NK-92 (cell line): ENCODE measurements around the gene RPS27A.
"Not testable (repeated sequence)": the region's sequence is repeated elsewhere in the genome, so short reads cannot be mapped to it uniquely, and the experiment has no call there.

ENCODE experiments used
- DNase-seq: peaks from one replicate; lab custom pipeline; 2025; ENCODE audit not compliant: unreplicated experiment; lab: John Stamatoyannopoulos, UW

The RPS27A gene

DNA sequence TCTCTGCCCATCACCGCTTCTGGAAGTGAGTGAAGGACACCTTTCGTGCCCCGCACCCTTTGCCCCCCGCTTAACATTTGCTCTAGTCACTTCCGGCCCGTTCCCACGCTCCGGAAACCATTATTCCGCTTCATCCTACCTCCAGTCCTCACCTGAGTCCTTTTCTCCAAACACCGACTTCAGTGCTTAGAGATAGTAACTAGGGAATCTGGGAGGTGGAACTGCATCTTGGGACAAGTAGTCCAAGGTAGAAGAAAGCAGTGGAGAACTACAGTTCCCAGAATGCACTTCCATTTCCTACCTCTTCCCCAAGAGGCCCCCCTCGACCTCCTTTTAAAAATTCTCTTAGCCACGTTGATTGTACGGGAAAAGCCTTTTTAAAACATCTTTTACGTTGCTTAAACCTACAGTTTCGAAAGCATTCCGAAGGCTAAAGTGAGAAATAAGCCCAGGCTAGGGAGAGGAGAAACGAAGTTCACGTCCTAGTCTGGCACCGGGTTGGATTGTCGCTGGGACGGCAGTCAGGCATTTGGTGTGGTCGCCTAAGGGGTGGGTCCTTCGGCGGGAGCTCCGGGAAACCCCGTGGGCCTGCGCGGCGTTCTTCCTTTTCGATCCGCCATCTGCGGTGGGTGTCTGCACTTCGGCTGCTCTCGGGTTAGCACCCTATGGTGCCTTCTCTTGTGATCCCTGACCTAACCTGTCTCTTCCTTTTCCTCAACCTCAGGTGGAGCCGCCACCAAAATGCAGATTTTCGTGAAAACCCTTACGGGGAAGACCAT is at the start of gene RPS27A, which contains the start of gene CLHC1:
Gene RPS27A, plus strand, starts transcription at position 605 of the 779 bp plus-strand sequence. Its CDS starts 137 bp downstream, at position 742.
Gene CLHC1, minus strand, starts transcription at position 210 of the 779 bp plus-strand sequence. CDS start 9,882 bp downstream, outside the sequence.
- peak; percentile 30 for DNase-seq

DNA sequence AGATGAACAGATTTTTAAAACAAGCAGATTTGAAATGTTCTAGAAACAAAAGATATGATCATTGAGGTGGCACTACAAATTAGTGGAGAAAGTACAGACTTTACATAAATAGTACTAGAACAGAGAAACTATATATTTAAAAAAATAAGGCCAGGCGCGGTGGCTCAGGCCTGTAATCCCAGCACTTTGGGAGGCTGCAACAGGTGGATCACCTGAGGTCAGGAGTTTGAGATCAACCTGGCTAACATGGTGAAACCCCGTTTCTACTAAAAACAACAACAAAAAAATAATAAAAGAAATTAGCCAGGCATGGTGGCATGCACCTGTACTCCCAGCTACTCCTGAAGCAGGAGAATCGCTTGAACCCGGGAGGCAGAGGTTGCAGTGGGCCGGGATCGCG is 45.7 kb upstream of the RPS27A start:
- DNase-seq, result not testable (repeated sequence)

DNA sequence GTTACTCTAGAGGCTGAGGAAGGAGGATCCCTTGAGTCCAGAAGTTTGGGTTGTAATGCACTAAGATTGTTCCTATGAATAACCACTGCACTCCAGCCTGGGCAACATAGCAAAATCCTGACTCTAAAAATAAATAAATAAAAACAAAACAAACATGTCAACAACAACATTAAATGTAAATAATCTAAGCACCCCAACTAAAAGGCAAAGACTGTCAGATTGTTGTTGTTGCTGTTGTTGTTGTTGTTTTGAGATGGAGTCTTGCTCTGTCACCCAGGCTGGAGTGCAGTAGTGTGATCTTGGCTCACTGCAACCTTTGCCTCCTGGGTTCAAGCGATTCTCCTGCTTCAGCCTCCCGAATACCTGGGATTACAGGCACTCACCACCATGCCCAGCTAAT is 40.6 kb upstream of the RPS27A start:
- not testable (repeated sequence) for DNase-seq

DNA sequence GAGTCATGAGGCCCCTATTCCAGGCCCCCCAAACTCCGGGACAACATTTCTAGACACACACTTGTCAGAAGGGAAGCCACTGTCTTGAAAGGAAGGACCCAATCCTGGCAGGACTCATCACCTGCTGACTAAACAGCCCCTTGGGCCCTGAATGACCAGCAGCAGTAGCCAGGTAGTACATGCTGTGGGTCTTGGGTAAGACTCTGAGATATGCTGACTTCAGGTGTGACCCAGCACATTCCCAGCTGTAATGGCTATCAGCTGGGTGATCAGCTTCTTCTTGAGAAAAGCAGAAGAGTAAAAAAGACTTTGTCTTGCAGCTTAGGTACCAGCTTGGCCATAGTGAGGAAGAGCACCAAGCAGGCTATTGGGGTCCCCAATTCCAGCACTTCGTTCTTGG is 36.0 kb upstream of the RPS27A start:
- DNase-seq, result no peak

DNA sequence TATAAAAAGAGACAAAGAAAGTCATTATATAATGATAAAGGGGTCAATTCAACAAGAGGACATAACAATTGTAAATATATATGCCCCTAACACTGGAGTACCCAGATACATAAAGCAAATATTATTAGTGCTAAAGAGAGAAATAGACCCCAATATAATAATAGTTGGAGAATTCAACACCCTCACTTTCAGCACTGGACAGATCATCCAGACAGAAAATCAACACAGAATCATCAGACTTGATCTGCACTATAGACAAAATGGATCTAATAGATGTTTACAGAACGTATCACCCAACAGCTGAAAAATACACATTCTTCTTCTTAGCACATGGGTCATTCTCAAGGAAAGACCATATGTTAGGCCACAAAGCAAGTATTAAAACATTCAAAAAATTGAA is 32.1 kb upstream of the RPS27A start:
- no peak for DNase-seq

DNA sequence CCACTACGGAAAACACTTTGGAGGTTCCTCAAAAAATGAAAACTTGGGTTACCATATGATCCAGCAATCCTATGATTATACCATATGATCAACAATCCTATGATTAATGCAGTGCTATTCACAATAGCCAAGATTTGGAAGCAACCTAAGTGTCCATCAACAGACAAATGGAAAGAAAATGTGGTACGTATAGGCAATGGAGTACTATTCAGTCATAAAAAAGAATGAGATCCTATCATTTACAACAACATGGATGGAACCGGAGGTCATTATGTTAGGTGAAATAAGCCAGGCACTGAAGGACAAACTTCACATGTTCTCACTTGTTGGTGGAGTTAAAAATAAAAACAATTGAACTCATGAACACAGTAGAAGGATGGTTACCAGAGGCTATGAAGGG is 28.0 kb upstream of the RPS27A start:
- no peak for DNase-seq

DNA sequence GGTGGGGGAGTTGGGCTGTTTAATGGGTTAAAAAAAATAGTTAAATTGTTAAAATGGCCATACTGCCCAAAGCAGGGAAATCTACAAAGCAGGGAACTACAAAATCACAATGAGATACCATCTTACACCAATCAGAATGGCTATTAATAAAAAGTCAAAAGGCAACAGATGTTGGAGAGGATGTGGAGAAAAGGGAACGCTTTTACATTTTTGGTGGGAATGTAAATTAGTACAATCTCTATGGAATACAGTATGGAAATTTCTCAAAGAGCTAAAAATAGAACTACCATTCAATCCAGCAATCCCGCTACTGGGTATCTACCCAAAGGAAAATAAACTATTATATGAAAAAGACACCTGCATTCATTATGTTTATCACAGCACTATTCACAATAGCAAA is 27.5 kb upstream of the RPS27A start:
- DNase-seq, result no peak

DNA sequence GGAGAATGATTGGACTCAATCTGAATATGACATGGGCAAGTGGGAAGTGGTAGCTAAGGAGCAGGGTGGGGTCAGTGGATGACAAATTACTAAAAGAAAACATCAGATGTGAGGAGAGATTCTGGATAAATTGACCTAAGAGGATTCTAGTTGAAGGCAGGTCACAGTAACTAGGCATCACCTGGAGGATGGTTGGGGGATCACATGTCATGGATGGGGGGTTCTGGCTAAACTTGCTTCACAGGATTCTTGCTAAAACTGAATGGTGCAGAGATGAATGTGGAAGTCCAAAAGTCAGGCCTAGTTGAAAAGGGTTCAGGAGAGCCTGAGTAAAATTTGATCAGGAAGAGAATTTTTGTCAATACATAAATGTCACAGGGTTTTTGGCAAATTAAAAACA is 18.7 kb upstream of the RPS27A start:
- DNase-seq, result no peak

DNA sequence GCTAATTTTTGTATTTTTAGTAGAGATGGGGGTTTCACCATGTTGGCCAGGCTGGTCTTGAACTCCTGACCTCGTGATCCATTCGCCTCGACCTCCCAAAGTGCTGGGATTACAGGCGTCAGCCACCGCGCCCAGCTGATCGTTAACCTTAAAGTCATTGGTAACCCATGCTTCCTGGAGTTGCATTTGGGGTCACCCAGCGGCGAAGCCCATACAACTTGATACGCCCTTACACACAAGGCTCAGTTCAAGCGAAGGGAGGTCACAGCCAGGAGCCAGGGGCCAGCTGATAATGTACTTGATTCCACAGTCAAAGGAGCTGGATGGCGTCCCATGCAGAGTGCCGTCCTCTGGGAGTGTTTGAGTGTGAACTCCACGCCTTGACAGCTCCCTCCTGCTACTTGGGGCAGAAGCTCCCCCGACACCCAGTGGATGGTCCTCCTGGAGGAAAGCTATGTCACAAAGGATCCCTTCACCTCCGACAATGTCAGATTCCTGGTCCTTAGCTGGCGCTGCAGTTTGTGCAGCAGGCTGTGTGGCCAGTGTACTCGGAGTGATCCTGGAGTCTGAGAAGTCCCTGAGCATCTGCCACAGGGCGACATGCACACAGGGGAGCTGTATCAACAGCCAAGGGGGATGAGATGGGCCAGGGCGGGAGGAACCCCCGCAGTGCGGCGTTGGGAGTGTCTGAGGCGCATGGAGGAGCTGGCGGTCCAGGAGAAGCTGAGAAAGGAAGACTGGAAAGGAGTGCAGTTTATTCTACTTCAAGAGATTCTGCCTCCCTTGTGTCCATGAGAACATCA is 8.3 kb upstream of the RPS27A start:
- DNase-seq, result no peak

DNA sequence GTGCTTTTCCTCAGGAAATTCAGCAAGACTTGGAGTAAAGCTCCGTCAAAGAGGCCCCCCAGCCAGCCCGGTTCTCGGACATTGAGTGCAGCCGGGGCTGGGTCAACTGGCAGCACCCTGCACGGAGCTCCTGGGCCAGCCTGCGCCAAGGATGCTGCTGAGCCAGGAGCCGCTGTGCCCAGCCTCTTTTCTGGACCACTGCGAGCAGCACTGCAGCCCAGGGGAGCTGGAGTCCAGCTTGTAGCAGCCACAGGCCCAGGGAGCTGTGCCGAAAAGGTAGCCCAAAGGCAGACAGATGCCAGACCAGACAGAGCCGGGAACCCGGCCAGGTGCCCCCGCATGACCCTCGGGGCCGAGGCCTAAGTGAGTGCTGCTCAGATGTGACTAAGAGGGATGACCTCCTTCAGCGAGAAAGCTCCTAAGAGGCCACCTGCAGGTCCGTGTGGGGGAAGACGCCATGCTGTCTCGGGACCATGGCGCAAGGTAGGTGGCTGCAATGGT is 7.7 kb upstream of the RPS27A start:
- DNase-seq, result no peak

DNA sequence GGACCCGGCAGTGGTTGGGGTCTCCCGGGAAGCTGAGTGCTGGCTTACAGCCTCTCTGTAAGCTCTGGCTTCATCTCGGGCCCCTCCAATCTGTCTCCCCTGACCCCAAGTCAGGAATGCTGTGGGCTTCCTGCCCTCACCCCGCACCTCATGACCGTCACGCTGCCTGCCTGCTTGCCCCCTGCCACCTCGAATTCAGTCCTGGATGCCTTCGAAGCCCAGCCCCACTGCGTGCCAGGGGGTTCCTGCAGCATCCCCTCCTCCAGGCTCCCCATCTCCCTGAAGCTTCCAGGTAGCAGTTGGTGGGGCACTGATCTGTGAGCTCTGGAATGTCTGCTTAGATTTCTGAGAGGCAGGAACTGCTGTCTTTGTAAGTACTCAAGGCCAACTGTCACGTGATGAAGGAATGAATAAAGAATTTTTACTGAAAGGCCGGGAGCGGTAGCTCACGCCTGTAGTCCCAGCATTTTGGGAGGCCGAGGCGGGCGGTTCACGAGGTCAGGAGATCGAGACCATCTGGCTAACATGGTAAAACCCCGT is 6.9 kb upstream of the RPS27A start:
- no peak for DNase-seq

DNA sequence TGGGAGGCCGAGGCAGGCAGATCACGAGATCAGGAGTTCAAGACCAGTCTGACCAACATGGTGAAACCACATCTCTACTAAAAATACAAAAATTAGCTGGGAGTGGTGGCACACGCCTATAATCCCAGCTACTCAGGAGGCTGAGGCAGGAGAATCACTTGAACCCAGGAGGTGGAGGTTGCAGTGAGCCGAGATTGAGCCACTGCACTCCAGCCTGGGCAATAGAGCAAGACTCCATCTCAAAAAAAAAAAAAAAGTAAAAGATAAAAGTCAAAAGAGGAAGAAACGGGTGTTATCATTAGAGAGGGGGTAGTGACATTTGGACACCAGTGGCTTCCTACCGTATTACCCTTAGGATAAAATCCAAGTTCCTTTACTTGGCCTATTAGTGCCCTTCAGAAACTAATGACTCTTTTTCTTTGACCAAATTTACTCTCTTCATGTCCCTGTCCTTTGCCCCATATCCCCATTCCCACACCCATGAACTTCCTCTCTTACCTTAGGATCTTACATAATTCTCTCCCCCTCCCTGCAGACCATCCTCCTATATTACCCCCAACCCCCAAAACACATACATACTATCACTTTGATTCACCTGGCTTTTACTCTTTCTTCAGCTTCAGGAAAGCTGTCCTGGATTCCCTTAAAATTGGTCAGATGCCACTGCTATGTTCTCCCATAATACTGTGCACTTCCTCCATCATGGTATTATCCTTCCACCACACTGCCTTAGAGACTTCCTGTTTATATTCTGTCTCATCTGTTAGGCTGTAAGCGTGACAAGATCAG is 4.9 kb upstream of the RPS27A start:
- not testable (repeated sequence) for DNase-seq

DNA sequence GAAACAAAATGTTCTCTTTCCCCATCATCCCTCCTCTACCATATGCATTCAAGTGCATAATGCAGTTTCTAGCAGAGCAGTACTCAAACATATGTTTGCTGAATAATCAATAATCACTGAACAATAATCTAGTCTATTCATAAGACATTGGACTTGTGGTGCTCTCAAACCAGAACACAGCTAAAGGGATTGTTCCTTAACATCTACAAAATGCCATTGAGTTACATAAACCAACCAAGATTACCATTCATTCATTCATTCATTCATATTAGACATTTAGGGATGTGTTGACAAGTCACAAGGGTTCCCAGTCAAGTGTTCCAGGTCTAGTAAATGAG is 4.3 kb upstream of the RPS27A start:
- no peak for DNase-seq

DNA sequence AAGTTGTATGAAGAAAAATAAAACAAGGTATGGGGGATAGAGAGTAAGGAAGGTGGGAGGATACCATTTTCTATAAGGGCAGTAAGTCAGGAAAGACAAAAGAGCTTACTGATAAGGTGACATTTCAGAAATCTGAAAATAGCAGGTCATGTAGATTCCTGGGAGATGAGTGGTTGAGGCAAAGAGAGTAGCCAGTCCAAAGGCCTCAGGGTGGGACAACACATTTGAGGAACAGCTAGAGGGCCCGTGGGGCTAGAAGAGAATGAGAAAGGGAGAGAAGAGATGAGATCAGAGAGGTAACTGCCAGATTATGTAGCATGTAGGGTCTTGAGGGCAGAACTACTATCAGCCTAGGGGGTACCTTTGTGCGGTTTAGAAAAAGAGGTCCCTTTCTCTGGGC is 3.3 kb upstream of the RPS27A start:
- no peak for DNase-seq

DNA sequence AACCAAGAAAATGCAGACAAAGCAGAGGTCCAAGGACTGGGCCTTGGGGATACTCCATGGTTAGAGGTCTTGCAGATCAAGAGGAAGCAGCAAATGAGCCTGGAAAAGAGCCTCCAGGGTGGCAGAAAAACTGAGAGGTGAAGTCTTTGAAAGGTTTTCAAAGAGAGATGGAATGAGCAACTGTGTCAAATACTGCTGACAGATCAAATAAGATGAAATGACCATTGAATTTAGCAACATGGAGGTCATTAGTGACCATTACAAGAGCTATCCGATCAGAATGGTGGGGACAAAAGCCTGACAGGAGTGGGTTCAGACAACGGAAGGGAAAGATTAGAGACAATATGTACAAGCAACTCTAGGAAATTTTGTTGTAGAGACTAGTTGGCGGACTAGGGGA is 1.9 kb upstream of the RPS27A start:
- DNase-seq, result no peak

DNA sequence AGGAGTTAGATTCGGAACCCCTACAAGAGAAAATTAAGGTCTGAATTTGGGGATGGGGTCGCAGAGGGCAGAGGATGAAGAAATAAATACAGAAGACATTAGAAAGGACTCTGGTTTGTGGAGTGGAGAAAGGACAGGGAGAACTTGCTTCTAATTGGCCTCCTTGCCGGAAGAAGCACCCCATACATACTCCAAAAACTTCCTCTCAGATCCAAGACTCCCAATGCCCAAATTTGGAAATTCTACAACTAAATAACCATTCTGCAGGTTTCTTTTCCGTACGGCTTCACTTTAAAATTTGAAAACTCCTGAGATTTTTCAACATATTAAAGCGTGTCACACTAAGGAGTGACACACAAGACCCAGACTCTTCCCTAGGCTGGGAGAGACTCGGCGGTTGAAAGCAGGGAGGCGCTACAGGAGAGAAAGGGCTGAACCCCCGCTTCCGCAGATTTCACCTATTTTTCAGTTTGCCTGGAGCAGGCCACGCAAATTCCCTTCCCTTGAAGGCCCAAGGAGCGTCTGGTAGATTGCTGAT is 873 bp upstream of the RPS27A start:
- DNase-seq, result no peak

DNA sequence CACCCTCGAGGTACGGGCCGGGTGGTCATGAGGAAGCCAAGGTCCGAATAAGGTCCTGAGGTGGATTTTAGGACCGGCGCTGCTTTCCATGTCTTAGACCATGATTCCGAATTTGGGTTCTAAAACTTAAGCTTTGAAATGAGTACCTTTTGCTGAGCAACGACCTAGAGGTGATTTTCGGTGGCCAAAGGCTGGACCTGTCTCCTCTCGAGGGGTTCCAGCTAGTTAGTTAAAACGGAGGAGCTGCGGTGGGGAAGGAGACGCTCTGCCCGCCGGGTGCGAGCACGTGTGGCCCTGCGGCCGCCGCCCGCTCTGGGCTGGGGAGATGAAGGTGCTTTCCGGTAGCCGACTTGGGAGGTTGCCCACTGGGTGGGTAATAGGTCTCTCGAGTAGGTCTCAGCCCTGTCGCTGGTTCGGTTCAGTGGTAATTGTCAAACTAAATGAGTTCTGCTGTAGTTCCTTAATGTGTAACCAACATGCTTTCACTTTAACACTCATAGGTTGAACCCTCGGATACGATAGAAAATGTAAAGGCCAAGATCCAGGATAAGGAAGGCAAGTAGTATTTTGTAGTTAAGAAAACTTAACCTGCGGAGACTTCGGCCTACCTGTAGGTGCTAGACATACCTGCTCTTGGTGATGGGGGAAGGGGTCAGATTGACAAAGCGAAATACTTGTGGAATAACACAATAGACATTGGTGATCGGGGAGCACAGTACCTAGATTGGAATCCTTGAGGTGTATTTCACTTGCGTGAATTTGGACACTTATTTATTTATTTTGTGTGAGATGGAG is 572 bp downstream of the RPS27A start:
- DNase-seq, result no peak

DNA sequence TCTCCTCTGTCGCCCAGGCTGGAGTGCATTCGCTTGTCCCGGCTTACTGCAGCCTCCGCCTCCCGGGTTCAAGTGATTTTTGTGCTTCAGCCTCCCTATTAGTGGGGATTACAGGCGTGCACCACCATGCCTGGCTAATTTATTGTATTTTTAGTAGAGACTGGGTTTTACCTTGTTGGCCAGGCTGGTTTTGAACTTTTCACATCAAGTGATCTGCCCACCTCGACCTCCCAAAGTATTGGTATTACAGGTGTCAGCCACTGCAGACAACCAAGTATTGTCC is 1.1 kb downstream of the RPS27A start:
- DNase-seq, result no peak

DNA sequence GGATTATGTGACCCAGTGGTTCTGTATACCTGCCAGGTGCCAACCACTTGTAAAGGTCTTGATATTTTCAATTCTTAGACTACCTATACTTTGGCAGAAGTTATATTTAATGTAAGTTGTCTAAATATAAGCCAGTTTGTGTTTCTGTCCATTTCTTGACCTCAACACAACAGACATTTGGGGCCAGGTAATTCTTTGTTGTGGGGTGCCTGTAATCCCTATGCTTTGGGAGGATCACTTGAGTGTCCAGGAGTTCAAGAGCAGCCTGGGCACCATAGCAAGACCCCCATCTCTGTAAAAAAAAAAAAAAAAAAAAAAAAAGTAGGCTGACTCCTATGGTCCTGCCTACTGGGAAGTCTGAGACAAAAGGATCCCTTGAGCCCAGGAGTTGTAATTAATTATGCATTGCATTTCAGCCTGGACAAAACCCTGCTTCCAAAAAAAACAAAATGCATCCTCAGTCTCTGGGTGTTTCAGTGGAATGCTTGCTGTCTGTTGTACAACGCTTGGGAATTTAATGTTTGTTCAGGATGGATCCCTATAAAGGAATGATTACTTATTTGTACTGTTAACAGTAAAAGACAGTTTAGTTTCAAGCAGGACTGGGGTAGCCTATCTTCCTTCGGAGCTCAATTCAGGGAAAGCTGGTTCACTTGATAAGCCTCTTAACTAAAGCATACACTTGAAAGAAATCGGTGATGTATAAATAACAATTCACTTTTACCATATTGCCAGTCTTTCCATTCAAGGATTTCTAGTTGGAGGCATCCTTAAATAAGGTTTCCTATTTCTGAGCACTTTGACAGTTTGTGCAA is 3.4 kb downstream of the RPS27A start:
- no peak for DNase-seq
